ENCODE data around the gene CDK2AP2.

GRCh38 chr11:67522844-67523555, 15.0 kb upstream of the CDK2AP2 start, which contains the start of gene CABP2:
- TF ChIP-seq, protein P1, sequence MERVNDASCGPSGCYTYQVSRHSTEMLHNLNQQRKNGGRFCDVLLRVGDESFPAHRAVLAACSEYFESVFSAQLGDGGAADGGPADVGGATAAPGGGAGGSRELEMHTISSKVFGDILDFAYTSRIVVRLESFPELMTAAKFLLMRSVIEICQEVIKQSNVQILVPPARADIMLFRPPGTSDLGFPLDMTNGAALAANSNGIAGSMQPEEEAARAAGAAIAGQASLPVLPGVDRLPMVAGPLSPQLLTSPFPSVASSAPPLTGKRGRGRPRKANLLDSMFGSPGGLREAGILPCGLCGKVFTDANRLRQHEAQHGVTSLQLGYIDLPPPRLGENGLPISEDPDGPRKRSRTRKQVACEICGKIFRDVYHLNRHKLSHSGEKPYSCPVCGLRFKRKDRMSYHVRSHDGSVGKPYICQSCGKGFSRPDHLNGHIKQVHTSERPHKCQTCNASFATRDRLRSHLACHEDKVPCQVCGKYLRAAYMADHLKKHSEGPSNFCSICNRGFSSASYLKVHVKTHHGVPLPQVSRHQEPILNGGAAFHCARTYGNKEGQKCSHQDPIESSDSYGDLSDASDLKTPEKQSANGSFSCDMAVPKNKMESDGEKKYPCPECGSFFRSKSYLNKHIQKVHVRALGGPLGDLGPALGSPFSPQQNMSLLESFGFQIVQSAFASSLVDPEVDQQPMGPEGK (CRISPR knock-in tag; IDR thresholded peaks at IDR 0.05; ENCODE audit: borderline replicate concordance), result no peak
- TF ChIP-seq RARB (CRISPR knock-in tag; IDR thresholded peaks at IDR 0.05) (no peak), CREB5 (CRISPR knock-in tag; IDR thresholded peaks at IDR 0.05; ENCODE audit: low read depth) (no peak), ZFP3 (CRISPR knock-in tag; IDR thresholded peaks at IDR 0.05) (no peak), ZNF565 (CRISPR knock-in tag; conservative IDR thresholded peaks at IDR 0.05; ENCODE audit: low read depth) (no peak), ARNTL (CRISPR knock-in tag; IDR thresholded peaks at IDR 0.05; ENCODE audit: borderline replicate concordance, low read depth) (no peak), PPARA (CRISPR knock-in tag; IDR thresholded peaks at IDR 0.05; ENCODE audit: borderline replicate concordance) (no peak), ZFP30 (CRISPR knock-in tag; IDR thresholded peaks at IDR 0.05) (no peak)
- TF ChIP-seq, protein P2, sequence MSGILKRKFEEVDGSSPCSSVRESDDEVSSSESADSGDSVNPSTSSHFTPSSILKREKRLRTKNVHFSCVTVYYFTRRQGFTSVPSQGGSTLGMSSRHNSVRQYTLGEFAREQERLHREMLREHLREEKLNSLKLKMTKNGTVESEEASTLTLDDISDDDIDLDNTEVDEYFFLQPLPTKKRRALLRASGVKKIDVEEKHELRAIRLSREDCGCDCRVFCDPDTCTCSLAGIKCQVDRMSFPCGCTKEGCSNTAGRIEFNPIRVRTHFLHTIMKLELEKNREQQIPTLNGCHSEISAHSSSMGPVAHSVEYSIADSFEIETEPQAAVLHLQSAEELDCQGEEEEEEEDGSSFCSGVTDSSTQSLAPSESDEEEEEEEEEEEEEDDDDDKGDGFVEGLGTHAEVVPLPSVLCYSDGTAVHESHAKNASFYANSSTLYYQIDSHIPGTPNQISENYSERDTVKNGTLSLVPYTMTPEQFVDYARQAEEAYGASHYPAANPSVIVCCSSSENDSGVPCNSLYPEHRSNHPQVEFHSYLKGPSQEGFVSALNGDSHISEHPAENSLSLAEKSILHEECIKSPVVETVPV (CRISPR knock-in tag; IDR thresholded peaks at IDR 0.05), result no peak

Data from SK-N-SH treated with all-trans-retinoic acid at 6 μM for 48 hours (cell line).